Choroid plexus epithelial cell (primary cell): Measurements from ENCODE around the gene ARHGEF3.

Experiments
- DNase-seq: peaks from one replicate; pipeline ENCODE4 v3.0.0-alpha.2; 2010; ENCODE audit warnings: low read depth
- H3K4me3 ChIP-seq: 2 replicates; pipeline ENCODE4 v1.5.1; 2011; ENCODE audit warnings: low read depth, mild to moderate bottlenecking, control low read depth, low read length, moderate library complexity
- TF ChIP-seq, protein P1 (sequence below): conservative IDR thresholded peaks from 2 replicates; pipeline ENCODE4 v1.5.1; 2011; ENCODE audit warnings: low read depth, mild to moderate bottlenecking, control low read depth, inconsistent platforms, low read length, moderate library complexity

Gene ARHGEF3, protein sequence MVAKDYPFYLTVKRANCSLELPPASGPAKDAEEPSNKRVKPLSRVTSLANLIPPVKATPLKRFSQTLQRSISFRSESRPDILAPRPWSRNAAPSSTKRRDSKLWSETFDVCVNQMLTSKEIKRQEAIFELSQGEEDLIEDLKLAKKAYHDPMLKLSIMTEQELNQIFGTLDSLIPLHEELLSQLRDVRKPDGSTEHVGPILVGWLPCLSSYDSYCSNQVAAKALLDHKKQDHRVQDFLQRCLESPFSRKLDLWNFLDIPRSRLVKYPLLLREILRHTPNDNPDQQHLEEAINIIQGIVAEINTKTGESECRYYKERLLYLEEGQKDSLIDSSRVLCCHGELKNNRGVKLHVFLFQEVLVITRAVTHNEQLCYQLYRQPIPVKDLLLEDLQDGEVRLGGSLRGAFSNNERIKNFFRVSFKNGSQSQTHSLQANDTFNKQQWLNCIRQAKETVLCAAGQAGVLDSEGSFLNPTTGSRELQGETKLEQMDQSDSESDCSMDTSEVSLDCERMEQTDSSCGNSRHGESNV

DNA sequence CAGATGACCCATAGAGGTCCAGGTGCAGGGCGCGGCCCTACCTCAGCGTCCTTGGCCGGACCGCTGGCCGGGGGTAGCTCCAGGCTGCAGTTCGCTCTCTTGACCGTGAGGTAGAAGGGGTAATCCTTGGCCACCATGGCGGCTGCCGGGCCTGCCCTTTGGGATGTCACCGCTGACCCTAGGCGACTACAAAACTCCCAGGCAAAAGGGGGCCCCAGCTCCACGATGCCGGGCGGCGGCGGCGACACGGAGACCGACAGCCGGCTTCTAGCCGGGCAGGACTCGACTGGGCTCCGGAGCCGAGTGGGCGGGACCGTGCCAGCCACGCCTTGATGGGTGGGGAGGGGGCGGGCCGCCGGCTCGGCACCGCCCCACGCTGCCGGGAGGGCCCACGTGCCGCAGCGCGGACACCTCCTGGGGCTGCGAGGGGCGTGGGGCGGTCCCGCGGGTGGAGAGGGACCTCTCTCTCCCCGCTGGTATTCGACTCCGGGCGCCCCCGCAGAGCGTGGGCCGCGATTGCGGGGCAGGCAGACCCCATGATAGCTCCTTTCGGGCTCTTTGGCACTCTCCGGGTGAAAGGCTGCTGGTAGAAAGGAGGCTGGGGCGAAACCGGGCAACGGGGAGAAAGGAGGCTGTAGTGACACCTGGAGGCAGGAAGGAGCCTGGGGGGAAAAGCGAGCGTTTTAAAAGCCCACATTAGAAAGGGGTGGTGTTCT is at the start of gene ARHGEF3:
Gene ARHGEF3 (minus strand): TSS at position 288 of the 716 bp plus-strand sequence. CDS start 151 bp downstream, at position 137.
- H3K4me3 ChIP-seq = peak within 1 kb of the TSS; percentile 80
- DNase-seq = peak; percentile 74
- TF ChIP-seq, protein P1, sequence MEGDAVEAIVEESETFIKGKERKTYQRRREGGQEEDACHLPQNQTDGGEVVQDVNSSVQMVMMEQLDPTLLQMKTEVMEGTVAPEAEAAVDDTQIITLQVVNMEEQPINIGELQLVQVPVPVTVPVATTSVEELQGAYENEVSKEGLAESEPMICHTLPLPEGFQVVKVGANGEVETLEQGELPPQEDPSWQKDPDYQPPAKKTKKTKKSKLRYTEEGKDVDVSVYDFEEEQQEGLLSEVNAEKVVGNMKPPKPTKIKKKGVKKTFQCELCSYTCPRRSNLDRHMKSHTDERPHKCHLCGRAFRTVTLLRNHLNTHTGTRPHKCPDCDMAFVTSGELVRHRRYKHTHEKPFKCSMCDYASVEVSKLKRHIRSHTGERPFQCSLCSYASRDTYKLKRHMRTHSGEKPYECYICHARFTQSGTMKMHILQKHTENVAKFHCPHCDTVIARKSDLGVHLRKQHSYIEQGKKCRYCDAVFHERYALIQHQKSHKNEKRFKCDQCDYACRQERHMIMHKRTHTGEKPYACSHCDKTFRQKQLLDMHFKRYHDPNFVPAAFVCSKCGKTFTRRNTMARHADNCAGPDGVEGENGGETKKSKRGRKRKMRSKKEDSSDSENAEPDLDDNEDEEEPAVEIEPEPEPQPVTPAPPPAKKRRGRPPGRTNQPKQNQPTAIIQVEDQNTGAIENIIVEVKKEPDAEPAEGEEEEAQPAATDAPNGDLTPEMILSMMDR = peak; percentile 58

DNA sequence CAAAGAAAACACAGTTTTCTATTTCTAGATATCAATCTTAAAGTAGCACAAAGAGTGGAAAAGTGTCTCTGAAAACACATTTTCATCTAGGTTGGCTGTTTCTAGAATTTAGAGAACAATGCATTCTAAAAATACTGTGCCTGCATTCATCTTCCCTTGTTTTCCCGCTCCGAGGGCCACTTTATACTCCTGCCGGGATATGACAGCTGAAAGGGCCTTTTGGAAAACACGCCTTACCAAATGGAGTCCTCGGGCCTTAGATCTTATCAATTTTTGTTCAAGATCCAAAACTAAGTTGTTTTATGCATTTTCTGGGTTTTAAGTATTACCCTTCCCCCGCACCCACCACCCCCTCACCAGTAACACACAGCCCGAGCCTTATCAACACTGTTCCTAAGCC is 47.9 kb upstream of the ARHGEF3 start:
- no peak overlapping the region for H3K4me3 ChIP-seq
- TF ChIP-seq, protein P1 = no peak
- DNase-seq = no peak

DNA sequence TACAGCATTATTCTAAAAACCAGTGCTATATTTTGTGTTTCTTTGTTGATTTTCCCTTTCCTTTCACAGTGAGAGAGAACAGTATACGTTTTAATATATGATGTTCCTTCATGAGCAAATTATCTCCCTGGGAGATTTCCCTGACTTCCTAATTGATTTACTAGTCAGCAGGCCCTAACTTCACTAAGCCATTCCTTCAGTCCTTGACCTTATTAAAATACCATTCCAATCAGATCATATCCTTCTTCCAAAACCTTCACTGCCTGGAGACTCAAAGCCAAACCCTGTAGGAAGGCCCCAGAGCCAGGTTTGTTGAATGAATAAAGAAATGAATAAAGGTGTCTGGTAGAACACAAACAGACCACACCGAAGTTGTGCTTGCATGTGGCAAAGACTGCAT is 43.8 kb upstream of the ARHGEF3 start:
- TF ChIP-seq, protein P1 = no peak
- no peak for DNase-seq

DNA sequence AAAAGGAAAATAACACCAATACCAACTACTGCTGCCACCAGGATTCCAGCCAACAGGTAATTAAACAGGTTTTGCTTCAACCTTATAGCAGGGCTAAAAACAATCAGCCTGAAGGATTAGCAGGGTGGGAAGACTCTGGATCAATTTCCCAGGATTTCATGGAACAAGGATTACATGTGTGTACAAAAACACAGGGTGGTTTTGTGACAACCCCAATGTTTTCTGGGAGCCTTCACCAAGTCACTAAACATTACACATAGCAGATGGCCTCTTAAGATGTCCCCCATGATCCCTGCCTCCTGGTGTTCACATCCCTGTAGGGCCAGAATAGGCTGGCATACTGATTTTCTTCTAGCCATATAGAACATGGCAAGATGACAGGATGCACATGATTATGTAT is 42.8 kb upstream of the ARHGEF3 start:
- DNase-seq = no peak
- no peak overlapping the region for H3K4me3 ChIP-seq
- TF ChIP-seq, protein P1 = no peak

More for the DNA sequence above, 43.8 kb upstream of the ARHGEF3 start:
- H3K4me3 ChIP-seq = no peak overlapping the region

DNA sequence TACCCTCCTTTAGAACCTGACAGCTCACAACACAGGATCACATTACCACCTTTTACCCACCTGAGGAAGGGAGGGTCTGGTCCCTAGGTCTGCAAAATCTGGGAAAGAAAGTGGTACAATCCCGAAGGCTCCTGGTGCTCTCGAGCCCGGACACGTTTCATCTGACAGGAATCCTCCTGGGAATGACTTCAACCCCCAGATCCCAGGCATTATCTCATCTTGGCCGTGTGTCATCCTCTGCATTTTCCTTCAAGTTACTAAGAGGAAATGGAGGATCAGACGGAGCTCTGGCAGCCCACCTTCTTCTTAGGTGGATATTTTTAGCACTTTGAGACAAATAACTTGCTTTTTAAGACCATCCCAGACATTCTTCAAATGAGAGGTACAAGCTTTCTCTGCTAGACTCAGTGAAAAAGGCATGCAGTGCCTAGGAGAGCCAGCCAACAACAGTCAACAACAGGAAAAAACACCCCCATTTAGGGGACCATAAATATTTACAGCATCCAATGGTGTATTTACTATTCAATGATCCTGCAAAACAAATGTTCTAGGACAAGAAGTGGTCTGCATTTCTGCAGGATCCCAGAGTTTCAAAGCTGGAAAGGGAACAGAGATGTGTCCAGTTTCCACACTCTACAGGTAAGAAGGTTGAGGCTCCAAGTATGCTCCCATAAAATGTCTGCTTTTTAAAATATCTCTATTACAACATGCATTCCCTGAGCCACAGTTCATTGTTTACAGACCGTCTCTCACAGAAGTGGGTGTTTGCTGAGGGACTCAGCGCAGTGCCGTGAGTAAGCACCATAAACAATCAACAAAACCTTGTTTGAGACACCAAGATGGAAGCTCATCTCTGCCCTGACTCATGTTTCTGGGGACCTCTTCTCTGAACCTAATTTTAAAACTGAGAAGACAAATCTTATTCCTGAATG is 38.3 kb upstream of the ARHGEF3 start:
- no peak overlapping the region for H3K4me3 ChIP-seq
- DNase-seq = peak; percentile 27
- TF ChIP-seq, protein P1 = no peak

DNA sequence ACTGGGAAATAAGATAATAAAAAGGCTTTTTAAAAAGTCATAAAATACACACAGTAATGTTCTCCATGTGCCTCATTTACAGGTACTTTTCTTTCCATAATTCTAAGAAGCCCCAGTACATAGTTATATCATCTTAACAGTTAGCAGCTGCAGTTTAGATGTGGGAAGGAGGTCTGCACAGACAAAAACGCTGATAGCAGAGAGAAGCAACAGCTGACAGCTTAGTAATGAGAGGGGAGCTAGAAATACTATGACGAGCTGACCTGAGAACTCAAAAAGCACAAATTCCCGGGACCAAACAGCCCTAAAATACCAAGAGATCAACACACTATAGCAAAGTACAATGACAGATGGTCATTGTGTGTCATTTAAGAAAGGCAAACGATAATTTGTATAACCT is 36.7 kb upstream of the ARHGEF3 start:
- DNase-seq = no peak
- TF ChIP-seq, protein P1 = no peak
- H3K4me3 ChIP-seq = no peak overlapping the region
